Stimulated activated CD4-positive, alpha-beta T cell treated with anti-CD3 and anti-CD28 coated beads, Interleukin-4, amount 100 ng/mL, for 4 hours (primary cell): ENCODE measurements around the gene METTL25B.
"Not testable (repeated sequence)": the region's sequence is repeated elsewhere in the genome, so short reads cannot be mapped to it uniquely, and the experiment has no call there.

Experiments
- DNase-seq, 2 experiments: peaks; one replicate each; pipeline ENCODE4 v3.0.0-alpha.2; 2020

METTL25B gene

GRCh38 chr1:156750191-156750672 is 22.0 kb downstream of the METTL25B start:
- peak; percentile 43 to 66 for DNase-seq

DNA sequence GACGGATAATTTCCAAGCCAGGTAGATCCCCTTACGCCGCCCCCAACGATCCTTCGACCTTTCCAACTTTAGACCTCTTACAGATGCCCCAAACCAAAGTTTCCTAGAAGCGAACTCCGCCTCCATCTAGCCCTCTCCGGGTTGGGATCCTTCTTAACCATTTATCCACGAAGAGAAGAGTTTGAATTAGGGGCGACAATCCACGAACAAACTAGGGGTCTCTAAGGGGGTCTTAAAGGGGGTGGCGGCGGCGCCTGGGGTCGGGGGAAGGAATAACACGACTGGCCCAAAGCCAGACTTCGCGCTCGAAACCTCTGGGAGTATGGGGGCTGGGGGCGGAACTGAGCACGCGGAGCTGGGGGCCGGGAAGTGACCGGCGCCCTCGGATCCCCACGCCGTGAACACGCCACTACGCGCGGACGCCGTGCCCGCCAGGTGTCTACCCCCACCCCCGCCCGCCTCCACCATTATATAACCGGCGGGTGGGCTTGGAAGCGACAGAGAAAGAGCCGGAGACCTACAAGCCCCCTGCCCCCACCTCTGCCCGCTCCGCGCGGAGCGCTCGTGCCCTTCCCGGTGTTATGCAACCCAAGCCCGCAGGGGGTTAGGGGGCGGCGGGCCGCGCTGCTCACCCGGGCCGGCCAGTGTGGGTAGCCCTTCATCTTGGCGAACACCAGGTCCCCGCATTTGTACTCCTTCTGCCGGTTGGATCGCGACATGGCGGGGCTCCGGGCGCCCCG is 22.6 kb downstream of the METTL25B start:
- peak; percentile 39 to 44 for DNase-seq

- no peak for DNase-seq
These were observed 23.1 kb downstream of the METTL25B start, which contains the start of gene HDGF for GRCh38 chr1:156751451-156751756. HDGF (minus strand) TSS chr1:156751675; CDS start chr1:156751429, 246 bp downstream.

- DNase-seq = peak; percentile 98
These were observed 23.6 kb downstream of the METTL25B start for GRCh38 chr1:156751757-156752481.

DNA sequence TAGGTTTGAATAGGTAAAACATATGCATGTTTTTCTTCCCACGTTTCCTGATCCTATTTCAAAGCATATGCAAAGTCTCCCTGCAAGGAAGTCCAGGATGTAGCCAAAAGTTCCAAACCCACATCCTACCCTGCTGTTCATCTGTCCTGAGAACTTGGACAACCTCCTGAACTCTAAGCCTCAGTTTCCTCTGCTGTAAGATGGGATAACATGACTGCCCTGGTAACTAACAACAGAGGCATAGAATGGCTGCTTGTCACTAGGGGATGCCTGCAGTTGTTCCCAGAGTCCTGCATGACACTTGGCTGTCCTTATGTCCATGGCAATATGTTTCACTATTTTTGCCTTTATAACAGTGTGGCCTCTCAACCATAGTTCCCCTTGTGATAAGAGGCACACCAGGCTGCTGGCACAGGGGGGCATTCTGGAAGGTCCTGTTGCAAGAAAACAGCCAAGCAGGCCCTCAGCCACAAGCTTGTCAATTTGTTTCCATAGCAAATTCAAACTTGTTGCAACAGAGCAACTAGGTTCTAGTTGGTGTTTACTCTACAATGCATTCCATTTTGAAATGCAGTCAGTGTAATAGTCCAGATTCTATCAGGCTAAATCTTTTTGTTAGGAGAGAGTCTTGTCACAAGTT is 24.7 kb downstream of the METTL25B start:
- DNase-seq = no peak

- DNase-seq = no peak
These were observed 25.9 kb downstream of the METTL25B start for GRCh38 chr1:156754219-156754618.

DNA sequence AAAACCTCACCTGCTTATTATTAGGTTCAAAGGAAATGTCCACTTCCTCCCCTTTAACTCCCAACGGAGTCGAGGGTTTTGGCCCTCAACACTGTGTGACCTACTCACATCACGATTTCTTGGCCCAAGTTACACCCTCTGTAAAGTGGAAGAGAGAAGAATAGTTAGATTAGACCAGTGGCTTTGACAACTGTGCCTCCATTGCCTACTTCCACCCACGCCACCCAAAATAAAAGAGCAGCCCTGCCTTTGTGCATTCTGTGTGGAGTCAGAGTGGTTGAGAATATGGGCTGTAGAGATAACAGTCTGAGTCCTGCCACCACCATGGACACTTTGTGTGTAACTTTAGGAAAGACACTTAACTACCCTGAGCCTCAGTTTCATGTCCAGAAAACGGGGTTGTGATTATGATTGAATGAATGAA is 27.3 kb downstream of the METTL25B start:
- no peak for DNase-seq

- no peak for DNase-seq
These were observed 28.1 kb downstream of the METTL25B start for GRCh38 chr1:156756355-156756754.

- not testable (repeated sequence) for DNase-seq
These were observed 29.4 kb downstream of the METTL25B start for GRCh38 chr1:156757572-156758253.

GRCh38 chr1:156760092-156760795 is 32.0 kb downstream of the METTL25B start:
- DNase-seq = no peak

DNA sequence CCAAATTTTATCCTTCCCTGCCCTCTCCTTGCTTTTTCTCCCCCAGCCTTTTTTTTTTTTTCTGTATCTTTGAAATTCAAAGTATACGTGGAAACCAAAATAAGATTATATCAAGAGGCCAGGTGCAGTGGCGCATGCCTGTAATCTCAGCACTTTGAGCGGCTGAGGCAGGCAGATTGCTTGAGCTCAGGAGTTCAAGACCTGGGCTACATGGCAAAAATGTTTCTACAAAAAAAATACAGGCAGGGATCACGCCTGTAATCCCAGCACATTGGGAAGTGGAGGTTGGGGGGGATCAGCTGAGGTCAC is 32.5 kb downstream of the METTL25B start:
- DNase-seq = no peak

GRCh38 chr1:156765136-156765535 is 36.9 kb downstream of the METTL25B start:
- DNase-seq = not testable (repeated sequence)

DNA sequence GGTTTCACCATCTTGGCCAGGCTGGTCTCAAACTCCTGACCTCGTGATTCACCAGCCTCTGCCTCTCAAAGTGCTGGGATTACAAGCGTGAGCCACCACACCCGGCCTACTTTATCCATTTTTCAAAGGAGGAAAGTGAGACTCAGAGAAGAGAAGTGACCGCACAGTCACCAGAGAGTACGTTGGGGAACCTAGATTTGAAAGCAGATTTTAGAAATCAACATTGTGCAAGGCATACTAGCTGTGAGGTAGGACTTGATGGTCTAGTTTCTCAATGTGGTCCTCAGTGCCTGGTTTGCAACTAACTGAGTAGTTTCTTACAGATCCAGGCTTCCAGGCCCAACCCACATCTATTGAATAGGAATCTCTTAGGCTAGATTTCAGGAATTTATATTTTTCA is 37.4 kb downstream of the METTL25B start:
- no peak for DNase-seq

DNA sequence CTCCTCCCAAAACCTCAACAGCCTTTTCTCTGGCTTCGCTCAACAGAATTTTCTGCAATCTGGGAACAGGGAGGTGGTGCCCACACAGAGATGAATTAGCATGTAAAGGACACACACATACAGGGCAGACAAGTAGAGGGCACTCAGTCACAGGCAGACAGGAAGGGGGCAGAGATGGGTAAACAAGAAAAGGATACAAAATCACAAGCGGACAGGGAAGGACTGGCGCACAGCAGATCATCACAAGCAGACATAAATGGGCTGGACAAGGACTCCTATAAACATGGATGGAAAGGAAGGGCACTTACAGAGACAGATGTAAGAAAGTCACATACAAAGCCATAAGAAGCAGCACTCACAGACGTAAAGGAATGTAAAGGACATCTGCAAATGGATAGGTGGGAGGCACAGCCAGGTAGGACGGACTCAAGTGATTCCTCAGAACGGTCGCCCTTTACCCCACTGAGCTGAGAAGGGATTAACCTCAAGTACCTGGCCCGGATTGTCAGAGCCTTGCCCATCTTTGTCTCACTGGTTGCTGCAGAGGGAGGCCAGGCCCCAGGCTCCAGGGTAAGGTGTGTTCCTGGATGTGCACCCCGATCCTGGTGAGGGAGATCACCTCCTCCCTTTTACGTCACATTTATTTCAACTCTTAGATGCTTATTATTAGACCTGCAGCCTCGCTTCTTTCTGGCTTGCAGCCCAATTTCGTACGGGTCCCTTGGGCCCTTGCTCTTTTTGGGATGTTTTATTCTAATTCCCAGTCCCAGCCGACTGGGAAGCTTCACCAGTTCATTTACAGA is 38.2 kb downstream of the METTL25B start:
- no peak for DNase-seq

- peak; percentile 88 to 99 for DNase-seq
These were observed 39.0 kb downstream of the METTL25B start, which contains the start of gene PRCC for GRCh38 chr1:156767101-156767878. PRCC (plus strand) TSS chr1:156767535; CDS start chr1:156767772, 237 bp downstream.

DNA sequence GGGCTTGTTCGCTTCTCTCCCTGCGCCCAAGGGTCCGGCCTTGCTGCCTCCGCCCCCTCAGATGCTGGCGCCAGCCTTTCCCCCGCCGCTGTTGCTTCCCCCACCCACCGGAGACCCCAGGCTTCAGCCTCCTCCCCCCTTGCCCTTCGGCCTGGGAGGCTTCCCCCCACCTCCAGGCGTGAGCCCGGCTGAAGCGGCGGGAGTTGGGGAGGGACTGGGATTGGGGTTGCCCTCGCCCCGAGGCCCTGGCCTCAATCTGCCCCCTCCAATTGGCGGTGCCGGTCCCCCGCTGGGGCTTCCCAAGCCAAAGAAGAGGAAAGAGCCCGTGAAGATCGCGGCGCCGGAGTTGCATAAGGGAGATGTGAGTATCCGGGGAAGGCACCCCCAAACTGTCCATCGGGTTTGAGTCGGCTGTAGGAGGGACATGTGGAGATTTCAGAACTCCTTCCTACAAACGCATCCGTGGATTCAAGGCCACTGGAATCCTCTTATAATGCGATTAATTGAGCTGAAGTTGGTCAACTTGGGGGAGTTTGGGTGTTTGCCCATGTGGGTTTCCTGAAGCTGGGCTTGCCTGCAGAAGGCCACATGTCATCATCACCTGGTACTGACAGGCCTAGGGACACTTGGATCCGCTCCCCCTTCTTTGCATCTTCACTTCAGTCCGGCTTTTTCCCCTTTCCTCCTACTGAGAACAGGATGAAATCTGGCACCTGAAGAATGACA is 39.8 kb downstream of the METTL25B start:
- DNase-seq = no peak

DNA sequence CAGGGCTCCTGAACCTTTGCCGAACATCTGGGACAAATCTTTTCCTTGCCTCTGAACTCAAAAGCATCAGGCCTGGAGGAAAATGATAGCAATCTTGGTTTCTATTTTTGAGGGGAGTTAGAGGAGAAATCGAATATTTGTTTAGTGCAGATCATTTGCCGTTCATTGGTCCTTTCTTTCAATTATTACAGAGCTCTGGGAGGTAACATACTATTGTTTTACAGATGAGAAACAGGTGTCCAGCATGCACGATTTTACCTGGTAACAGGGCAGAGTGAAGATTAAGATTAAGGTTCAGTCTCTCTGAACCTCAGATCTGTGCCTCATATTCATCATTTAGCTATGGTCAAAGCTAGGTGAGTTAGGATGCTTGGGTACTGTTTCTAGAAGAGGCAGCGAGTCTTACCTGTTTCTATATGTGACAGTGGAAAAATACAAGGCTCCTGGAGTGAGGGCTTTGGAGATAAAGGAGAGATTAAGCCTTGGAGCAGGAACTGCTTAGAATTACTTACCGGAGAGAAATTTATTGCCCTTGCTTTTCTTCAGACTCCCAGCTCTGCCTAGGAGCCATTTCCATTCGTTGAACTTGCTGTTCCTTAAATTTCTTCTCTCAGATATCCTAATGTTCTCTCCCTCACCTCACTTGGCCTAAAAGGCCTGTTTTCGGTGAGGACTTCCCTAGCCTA is 40.5 kb downstream of the METTL25B start:
- DNase-seq = no peak

GRCh38 chr1:156772222-156772621 is 44.0 kb downstream of the METTL25B start:
- no peak for DNase-seq

- DNase-seq = no peak
These were observed 44.6 kb downstream of the METTL25B start for GRCh38 chr1:156772728-156773497.
